ENCODE data around the gene CDC16. TPM values are rescaled to one million over a fixed set of nuclear protein-coding genes. Genes with fewer than 3 reads are reported as not detected.

The CDC16 gene
- total and polyA plus RNA-seq, 9 of the 15 experiments (the other 6 are each of a cell fraction or from before 2014, with no cell fraction given), result 23.2 to 102 (median 51.6) TPM

GRCh38 chr13:114194853-114195252, 39.8 kb upstream of the CDC16 start:
- Histone ChIP-seq H3K9me3 (replicated peaks; ENCODE audit: control insufficient read depth, insufficient read depth, low read depth, low read length) (no peaks in the 10 kb centered on the region), H3K4me2 (ENCODE audit: insufficient read depth, low read length) (no peak overlapping the region), H3K9ac (ENCODE audit: insufficient read depth in 1 of 2, low read depth in 2 of 2, low read length in 2 of 2) (no peak overlapping the region), H3K9me1 (ENCODE audit: control insufficient read depth, insufficient read depth, low read length) (no peaks in the 10 kb centered on the region), H2AFZ (ENCODE audit: low read depth, low read length) (no peak overlapping the region), H3K27ac (ENCODE audit: extremely low read depth, low read depth, low read length) (no peak overlapping the region), H3K4me3 (no peak overlapping the region), H3K27me3 (ENCODE audit: control insufficient read depth in 2 of 2, insufficient read depth in 2 of 2, low read length in 2 of 2) (no peaks in the 10 kb centered on the region), H4K20me1 (replicated peaks; ENCODE audit: control insufficient read depth, insufficient read depth, low read length) (no peaks in the 10 kb centered on the region), H3K4me1 (replicated peaks in 1 of 2; ENCODE audit: control insufficient read depth in 2 of 2, insufficient read depth in 2 of 2, low read length in 2 of 2) (peaks cover 0 to 7% of the 10 kb centered on the region in 2 experiments; a peak in 2 of 5 replicates), H3K36me3 (ENCODE audit: control insufficient read depth, insufficient read depth, low read length) (no peaks in the 10 kb centered on the region), H3K79me2 (ENCODE audit: control insufficient read depth, insufficient read depth, low read length) (no peaks in the 10 kb centered on the region)
- in situ Hi-C loops (cut with MboI) (no loop called here), intact Hi-C loops (cut with micrococcal nuclease) (no loop called here)
- FAIRE-seq, result no peak
- no TSS peak for BruUV-seq (replicated peaks)
- ChIA-PET CTCF (ENCODE audit: low intra/inter-chr PET ratio) (no interaction called here), POLR2A (no interaction called here)
- no peak for ATAC-seq
- WGBS (ENCODE audit: insufficient coverage, low coverage, missing lambda C conversion rate), result 14% methylated on average over 4 of the region's 5 CpGs
- TF ChIP-seq OTX1 (CRISPR knock-in tag; IDR thresholded peaks at IDR 0.05) (no peak), DACH1 (IDR thresholded peaks at IDR 0.05; ENCODE audit: partially characterized antibody) (no peak), SMARCA5 (IDR thresholded peaks at IDR 0.05) (no peak), TAF9B (IDR thresholded peaks at IDR 0.05; ENCODE audit: partially characterized antibody) (no peak), MAZ (CRISPR knock-in tag; conservative IDR thresholded peaks at IDR 0.05 in 1 of 2, IDR thresholded peaks at IDR 0.05 in 1 of 2) (no peak), EWSR1 (IDR thresholded peaks at IDR 0.05; ENCODE audit: borderline replicate concordance, low read depth, partially characterized antibody) (no peak), FUS (optimal IDR thresholded peaks at IDR 0.05; ENCODE audit: low read depth, low read length) (no peak), ELF2 (CRISPR knock-in tag; IDR thresholded peaks at IDR 0.05) (no peak), ZNF609 (CRISPR knock-in tag; IDR thresholded peaks at IDR 0.05; ENCODE audit: borderline replicate concordance) (no peak), NFRKB (IDR thresholded peaks at IDR 0.05; ENCODE audit: low read depth) (no peak), CHD1 (IDR thresholded peaks at IDR 0.05; ENCODE audit: low read length) (no peak), SMAD4 (CRISPR knock-in tag; conservative IDR thresholded peaks at IDR 0.05) (no peak), E2F8 (IDR thresholded peaks at IDR 0.05; ENCODE audit: low read depth, partially characterized antibody) (no peak), SRSF7 (optimal IDR thresholded peaks at IDR 0.05; ENCODE audit: low read depth, low read length) (no peak), RBBP5 (IDR thresholded peaks at IDR 0.05; ENCODE audit: borderline replicate concordance, insufficient read depth, low read length, poor library complexity, severe bottlenecking) (no peak), ZNF551 (CRISPR knock-in tag; IDR thresholded peaks at IDR 0.05) (no peak), TSC22D4 (tag; IDR thresholded peaks at IDR 0.05) (no peak), SMARCE1 (IDR thresholded peaks at IDR 0.05) (no peak)
- no peak for DNase-seq (ENCODE audit: extremely low read depth in 1 of 4, low spot score in 3 of 4)
